H1 (cell line): ENCODE data around the gene VSNL1. TPM values are rescaled to one million over a fixed set of nuclear protein-coding genes. Genes with fewer than 3 reads are reported as not detected.

Experiments
- CTCF ChIA-PET: fragments of 300-600 bp; sonication (Branson Sonifier 250); formaldehyde crosslinking; loops from one replicate; lab custom pipeline; 2021; ENCODE audit not compliant: partially characterized antibody; lab: Charles Lee
- POLR2A ChIA-PET: fragments of 300-600 bp; sonication (Branson Sonifier 250); formaldehyde crosslinking; loops from one replicate; lab custom pipeline; 2021; ENCODE audit warnings: inconsistent platforms; ENCODE audit not compliant: partially characterized antibody; lab: Charles Lee
- DNase-seq, 2 experiments: peaks; one replicate each; pipeline versions ENCODE4 v3.0.0 to v3.0.0-alpha.2; 2010 to 2022; ENCODE audit warnings: low spot score in 2 of 2, low read depth in 1 of 2, mixed read lengths in 1 of 2
- FAIRE-seq: peaks from 2 replicates; lab custom pipeline; 2011; peaks lifted over from hg19 to GRCh38; lab: Jason Lieb, UNC
- H2AFZ ChIP-seq: 2 replicates; pipeline ENCODE4 v1.8.1; 2012; ENCODE audit warnings: low read length, inconsistent platforms
- H2AK5ac ChIP-seq: 2 replicates; pipeline ENCODE4 v1.6.1; 2013; ENCODE audit warnings: low read depth, low read length
- H2BK120ac ChIP-seq: replicated peaks from 2 replicates; pipeline ENCODE3; 2013; ENCODE audit warnings: low read depth, low read length, inconsistent platforms
- H2BK12ac ChIP-seq: 2 replicates; pipeline ENCODE4 v1.6.1; 2013; ENCODE audit warnings: low read depth, low read length
- H2BK15ac ChIP-seq: 2 replicates; pipeline ENCODE4 v1.6.1; 2013; ENCODE audit warnings: low read length
- H2BK20ac ChIP-seq: 2 replicates; pipeline ENCODE4 v1.6.1; 2013; ENCODE audit warnings: low read length
- H2BK5ac ChIP-seq: 2 replicates; pipeline ENCODE4 v1.6.1; 2013; ENCODE audit warnings: low read depth, low read length
- H3K14ac ChIP-seq: 2 replicates; pipeline ENCODE4 v1.6.1; 2013; ENCODE audit warnings: inconsistent platforms; ENCODE audit not compliant: insufficient read length
- H3K18ac ChIP-seq: 2 replicates; pipeline ENCODE4 v1.6.1; 2013; ENCODE audit warnings: low read length; ENCODE audit errors: extremely low read depth
- H3K23ac ChIP-seq: 2 replicates; pipeline ENCODE4 v1.6.1; 2013; ENCODE audit warnings: inconsistent platforms; ENCODE audit not compliant: insufficient read length
- H3K23me2 ChIP-seq: 2 replicates; pipeline ENCODE4 v1.6.1; 2013; ENCODE audit warnings: low read depth, low read length
- H3K27ac ChIP-seq: 2 replicates; pipeline ENCODE4 v1.6.1; 2011; ENCODE audit warnings: low read depth, low read length, inconsistent platforms
- H3K27me3 ChIP-seq, 4 experiments: replicated peaks in 1 of 4; 1 replicate in 1 of 4; 2 replicates in 3 of 4; pipeline versions ENCODE4 v1.6.1 to v1.8.1; 2011 to 2013; ENCODE audit warnings: low read length in 3 of 4, mild to moderate bottlenecking in 3 of 4, inconsistent platforms in 2 of 4, mixed read lengths in 2 of 4, moderate library complexity in 1 of 4; ENCODE audit not compliant: control insufficient read depth in 3 of 4, insufficient read depth in 3 of 4; ENCODE audit errors: extremely low read depth in 1 of 4
- H3K36me3 ChIP-seq, 4 experiments: 2 replicates each; pipeline versions ENCODE4 v1.6.1 to v1.8.1; 2011 to 2013; ENCODE audit warnings: mild to moderate bottlenecking in 4 of 4, low read length in 3 of 4, moderate library complexity in 2 of 4, control low read depth in 1 of 4, inconsistent platforms in 1 of 4; ENCODE audit not compliant: insufficient read depth in 4 of 4, control insufficient read depth in 2 of 4
- H3K4ac ChIP-seq: replicated peaks from 2 replicates; pipeline ENCODE3; 2013; ENCODE audit warnings: low read length, low read depth, mixed read lengths, inconsistent platforms; ENCODE audit not compliant: insufficient read length
- H3K4me1 ChIP-seq, 4 experiments: replicated peaks in 1 of 4; 1 replicate in 1 of 4; 2 replicates in 3 of 4; pipeline versions ENCODE4 v1.6.1 to v1.8.1; 2011 to 2013; ENCODE audit warnings: low read length in 3 of 4, inconsistent platforms in 2 of 4, mixed read lengths in 1 of 4; ENCODE audit not compliant: insufficient read depth in 4 of 4, control insufficient read depth in 3 of 4
- H3K4me2 ChIP-seq, 2 experiments: 2 replicates each; pipeline versions ENCODE4 v1.6.1 to v1.8.1; 2011 to 2013; ENCODE audit warnings: low read depth in 2 of 2, low read length in 2 of 2, control low read depth in 1 of 2, inconsistent platforms in 1 of 2, mild to moderate bottlenecking in 1 of 2; ENCODE audit not compliant: insufficient read depth in 1 of 2
- H3K4me3 ChIP-seq, 4 experiments: fragments of 200-600, 300-600 bp in 1 of 4; sonication (generic), shearing (Covaris generic), sonication (Bioruptor Twin) in 1 of 4; 2 replicates each; pipeline versions ENCODE4 v1.5.1 to v1.8.1; 2011 to 2016; ENCODE audit warnings: low read length in 4 of 4, low read depth in 3 of 4, control low read depth in 2 of 4, inconsistent platforms in 2 of 4, mild to moderate bottlenecking in 2 of 4, mixed read lengths in 1 of 4, moderate library complexity in 1 of 4; ENCODE audit not compliant: insufficient read depth in 2 of 4; ENCODE audit errors: extremely low read depth in 1 of 4
- H3K56ac ChIP-seq: replicated peaks from 2 replicates; pipeline ENCODE3; 2013; ENCODE audit warnings: low read depth, mild to moderate bottlenecking, mixed read lengths, low read length, inconsistent platforms; ENCODE audit not compliant: insufficient read length
- H3K79me1 ChIP-seq: 2 replicates; pipeline ENCODE4 v1.6.1; 2013; ENCODE audit warnings: low read depth, low read length, control low read depth
- H3K79me2 ChIP-seq, 2 experiments: 2 replicates each; pipeline versions ENCODE4 v1.6.1 to v1.8.1; 2012 to 2013; ENCODE audit warnings: low read length in 2 of 2, mild to moderate bottlenecking in 2 of 2, inconsistent platforms in 1 of 2; ENCODE audit not compliant: insufficient read depth in 2 of 2, control insufficient read depth in 1 of 2
- H3K9ac ChIP-seq, 4 experiments: replicated peaks in 1 of 4; 1 replicate in 1 of 4; 2 replicates in 3 of 4; pipeline versions ENCODE4 v1.6.1 to v1.8.1; 2011 to 2013; ENCODE audit warnings: low read depth in 3 of 4, low read length in 3 of 4, control low read depth in 2 of 4, mild to moderate bottlenecking in 2 of 4, moderate library complexity in 2 of 4, inconsistent platforms in 1 of 4; ENCODE audit errors: extremely low read depth in 1 of 4
- H3K9me3 ChIP-seq, 2 experiments: 2 replicates each; pipeline versions ENCODE4 v1.6.1 to v1.8.1; 2012 to 2013; ENCODE audit warnings: mild to moderate bottlenecking in 2 of 2, moderate library complexity in 2 of 2, control low read depth in 1 of 2, inconsistent platforms in 1 of 2, low read depth in 1 of 2, low read length in 1 of 2, mixed read lengths in 1 of 2; ENCODE audit not compliant: insufficient read depth in 2 of 2
- H4K20me1 ChIP-seq, 2 experiments: replicated peaks in 1 of 2; 2 replicates each; pipeline versions ENCODE3 to v1.8.1; 2011 to 2013; ENCODE audit warnings: inconsistent platforms in 2 of 2, low read length in 2 of 2, mild to moderate bottlenecking in 1 of 2; ENCODE audit not compliant: insufficient read depth in 2 of 2, control insufficient read depth in 1 of 2
- H4K5ac ChIP-seq: 2 replicates; pipeline ENCODE4 v1.6.1; 2013; ENCODE audit warnings: low read length, low read depth, mixed read lengths, inconsistent platforms; ENCODE audit not compliant: insufficient read length
- H4K8ac ChIP-seq: 2 replicates; pipeline ENCODE4 v1.8.0; 2013; ENCODE audit warnings: mild to moderate bottlenecking, moderate library complexity, low read length, inconsistent platforms; ENCODE audit not compliant: insufficient read depth; ENCODE audit errors: extremely low read depth
- H4K91ac ChIP-seq: replicated peaks from 2 replicates; pipeline ENCODE3; 2013; ENCODE audit warnings: low read length, mixed read lengths, inconsistent platforms; ENCODE audit not compliant: insufficient read length
- BACH1 ChIP-seq: IDR thresholded peaks from 2 replicates; pipeline ENCODE4 v1.6.1; 2012; ENCODE audit warnings: low read length, improper control_type of control experiment
- BCL11A ChIP-seq, 2 experiments: IDR thresholded peaks; one replicate each; pipeline ENCODE4 v1.6.1; 2011; ENCODE audit warnings: low read depth in 2 of 2, low read length in 2 of 2, mild to moderate bottlenecking in 2 of 2
- BRCA1 ChIP-seq: IDR thresholded peaks from 2 replicates; pipeline ENCODE4 v1.6.1; 2012; ENCODE audit warnings: low read depth, low read length, improper control_type of control experiment
- EGR1 ChIP-seq: IDR thresholded peaks from 2 replicates; pipeline ENCODE4 v1.6.1; 2011; ENCODE audit warnings: low read depth, low read length, borderline replicate concordance
- FOSL1 ChIP-seq: IDR thresholded peaks from 2 replicates; pipeline ENCODE4 v1.6.1; 2011; ENCODE audit warnings: mild to moderate bottlenecking, low read depth, low read length, moderate library complexity; ENCODE audit not compliant: insufficient read depth
- KDM4A ChIP-seq: IDR thresholded peaks from one replicate; pipeline ENCODE4 v1.7.1; 2012; ENCODE audit warnings: low read depth, mild to moderate bottlenecking, moderate library complexity, low read length, inconsistent platforms; ENCODE audit not compliant: severe bottlenecking
- RAD21 ChIP-seq, 2 experiments: IDR thresholded peaks in 1 of 2; conservative IDR thresholded peaks in 1 of 2; 2 replicates each; pipeline ENCODE4 v1.6.1; 2011; ENCODE audit warnings: low read depth in 2 of 2, low read length in 2 of 2, improper control_type of control experiment in 1 of 2, inconsistent platforms in 1 of 2, mild to moderate bottlenecking in 1 of 2, moderate library complexity in 1 of 2
- RBBP5 ChIP-seq: IDR thresholded peaks from 2 replicates; pipeline ENCODE4 v1.7.1; 2012; ENCODE audit warnings: low read depth, mild to moderate bottlenecking, inconsistent platforms, low read length, moderate library complexity, borderline replicate concordance
- SAP30 ChIP-seq: fragments of 300-600 bp; sonication (generic); IDR thresholded peaks from 2 replicates; pipeline ENCODE4 v1.7.1; 2012; ENCODE audit warnings: low read length, moderate library complexity, mild to moderate bottlenecking, inconsistent platforms; ENCODE audit not compliant: insufficient read depth, insufficient replicate concordance
- TEAD4 ChIP-seq: IDR thresholded peaks from 2 replicates; pipeline ENCODE4 v1.6.1; 2012; ENCODE audit warnings: low read depth, low read length, inconsistent platforms, mixed read lengths
- WGBS, 2 experiments: shearing (Covaris generic) in 1 of 2; methylation state at CpG; one replicate each; pipeline versions ENCODE4 v1.1.6 to v1.1.7; 2013 to 2015; ENCODE audit warnings: low lambda C conversion rate in 2 of 2, mixed read lengths in 2 of 2, inconsistent platforms in 1 of 2, low coverage in 1 of 2, missing lambda C conversion rate in 1 of 2; ENCODE audit not compliant: insufficient replicate concordance in 2 of 2, insufficient coverage in 1 of 2, insufficient read length in 1 of 2; ENCODE audit errors: extremely low coverage in 1 of 2, missing lambda C conversion rate in 1 of 2; 5-methylcytosine and 5-hydroxymethylcytosine counted together
- polyA plus RNA-seq, 7 experiments: library from polyadenylated mRNA; depleted of rRNA in 3 of 7; stranded (reverse) in 5 of 7; unstranded in 2 of 7; fragments of >200 nt in 5 of 7; fragments of 200-250 nt in 2 of 7; gene quantifications; 1 replicate in 5 of 7; 2 replicates in 1 of 7; 4 replicates in 1 of 7; pipeline versions ENCODE4 v1.2.1 to v1.2.3, GENCODE V29; 2011 to 2013; ENCODE audit warnings: missing spikeins in 2 of 7, mixed read lengths in 2 of 7
- total RNA-seq: library from RNA; stranded (reverse); fragmentation: NEBNext Ultra II Directional; extraction: Animal tissue kit (Norgen Biotek cat#: 25700); gene quantifications from 2 replicates; pipeline ENCODE4 v1.2.1, GENCODE V29; 2021
- TF ChIP-seq, protein P1 (sequence below): IDR thresholded peaks from 2 replicates; pipeline ENCODE4 v1.6.1; 2012; ENCODE audit warnings: low read length, inconsistent platforms
- TF ChIP-seq, protein P2 (sequence below): IDR thresholded peaks from 2 replicates; pipeline ENCODE4 v1.6.1; 2012; ENCODE audit warnings: inconsistent platforms

VSNL1 gene
- total and polyA plus RNA-seq, 2 of the 8 experiments (the other 6 are each of a cell fraction or from before 2014, with no cell fraction given) = 49.4 to 108 TPM

DNA sequence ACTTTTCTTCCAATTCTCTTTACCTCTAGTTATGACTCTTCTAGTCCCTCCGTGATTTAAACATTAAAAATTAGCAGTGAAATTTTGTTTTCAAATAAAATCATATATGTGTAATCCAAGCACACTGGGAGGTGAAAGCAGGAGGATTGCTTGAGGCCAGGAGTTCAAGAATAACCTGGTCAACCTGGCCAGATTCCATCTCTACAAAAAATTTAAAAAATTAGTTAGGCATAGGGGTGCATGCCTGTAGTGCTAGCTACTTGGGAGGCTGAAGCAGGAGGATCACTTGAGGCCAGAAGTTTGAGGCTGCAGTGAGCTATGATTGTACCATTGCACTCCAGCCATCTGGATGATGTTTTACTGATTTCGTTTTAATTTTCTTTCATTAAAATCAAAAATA is 7.0 kb upstream of the VSNL1 start:
- Histone ChIP-seq H4K8ac (no peak overlapping the region), H2AK5ac (no peak overlapping the region), H3K9me3 (no peaks in the 10 kb centered on the region), H4K91ac (no peak overlapping the region), H2AFZ (no peak overlapping the region), H3K56ac (no peak overlapping the region), H2BK12ac (no peak overlapping the region), H2BK5ac (no peak overlapping the region), H2BK20ac (no peak overlapping the region), H3K27me3 (peaks cover 0 to 5% (median 0%) of the 10 kb centered on the region in 4 experiments; a peak in 1 of 7 replicates), H4K5ac (no peak overlapping the region), H3K4me1 (no peaks in the 10 kb centered on the region; a peak in 1 of 7 replicates), H2BK120ac (no peak overlapping the region), H3K23ac (no peak overlapping the region), H3K4ac (no peak overlapping the region), H3K18ac (no peak overlapping the region), H3K23me2 (peaks cover 5% of the 10 kb centered on the region), H4K20me1 (no peaks in the 10 kb centered on the region), H3K36me3 (no peaks in the 10 kb centered on the region), H3K79me2 (no peaks in the 10 kb centered on the region), H3K4me3 (no peak overlapping the region), H2BK15ac (no peak overlapping the region), H3K79me1 (no peaks in the 10 kb centered on the region), H3K14ac (no peak overlapping the region), H3K9ac (no peak overlapping the region), H3K27ac (no peak overlapping the region), H3K4me2 (no peak overlapping the region)
- FAIRE-seq (no peak), DNase-seq (no peak)
- ChIA-PET CTCF (interaction anchor here (0.6 kb wide), 1 partner anchor 1021 kb away, joined by 4 read pairs; no protein-coding TSS in a partner anchor), POLR2A (no interaction called here)
- WGBS, 2 experiments = 91% methylated on average over 2 of the region's 2 CpGs; no CpG with 5 or more reads in 1 of the 2 experiments
- TF ChIP-seq FOSL1 = no peak
- TF ChIP-seq BCL11A (IDR thresholded peaks at IDR 0.05; ENCODE audit: low read depth in 2 of 2, low read length in 2 of 2) = no peak
- TF ChIP-seq TEAD4 = no peak
- TF ChIP-seq, protein P1, sequence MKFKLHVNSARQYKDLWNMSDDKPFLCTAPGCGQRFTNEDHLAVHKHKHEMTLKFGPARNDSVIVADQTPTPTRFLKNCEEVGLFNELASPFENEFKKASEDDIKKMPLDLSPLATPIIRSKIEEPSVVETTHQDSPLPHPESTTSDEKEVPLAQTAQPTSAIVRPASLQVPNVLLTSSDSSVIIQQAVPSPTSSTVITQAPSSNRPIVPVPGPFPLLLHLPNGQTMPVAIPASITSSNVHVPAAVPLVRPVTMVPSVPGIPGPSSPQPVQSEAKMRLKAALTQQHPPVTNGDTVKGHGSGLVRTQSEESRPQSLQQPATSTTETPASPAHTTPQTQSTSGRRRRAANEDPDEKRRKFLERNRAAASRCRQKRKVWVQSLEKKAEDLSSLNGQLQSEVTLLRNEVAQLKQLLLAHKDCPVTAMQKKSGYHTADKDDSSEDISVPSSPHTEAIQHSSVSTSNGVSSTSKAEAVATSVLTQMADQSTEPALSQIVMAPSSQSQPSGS = no peak
- TF ChIP-seq, protein P2, sequence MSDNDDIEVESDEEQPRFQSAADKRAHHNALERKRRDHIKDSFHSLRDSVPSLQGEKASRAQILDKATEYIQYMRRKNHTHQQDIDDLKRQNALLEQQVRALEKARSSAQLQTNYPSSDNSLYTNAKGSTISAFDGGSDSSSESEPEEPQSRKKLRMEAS = no peak
- no peak for TF ChIP-seq RBBP5
- no peak for TF ChIP-seq EGR1
- no peak for TF ChIP-seq BACH1
- TF ChIP-seq RAD21 (IDR thresholded peaks at IDR 0.05 in 1 of 2, conservative IDR thresholded peaks at IDR 0.05 in 1 of 2; ENCODE audit: low read depth in 2 of 2, low read length in 2 of 2) = no peak
- no peak for TF ChIP-seq KDM4A
- TF ChIP-seq BRCA1 = no peak
- no peak for TF ChIP-seq SAP30
